ENCODE results near the gene PERM1.

- TF ChIP-seq CTCF (IDR thresholded peaks at IDR 0.05) (no peak), POLR2A (IDR thresholded peaks at IDR 0.05) (no peak)
These were observed 26.4 kb downstream of the PERM1 start for GRCh38 chr1:955474-955873.

Measured in Peyer's patch (tissue), 4 donors.